PFSK-1 (cell line): ENCODE measurements around the gene DIPK1A.

Source experiments
- FOXP2 ChIP-seq: optimal IDR thresholded peaks from 2 replicates; pipeline ENCODE3; 2011; ENCODE audit warnings: borderline replicate concordance, control low read depth, inconsistent platforms; ENCODE audit not compliant: insufficient read depth; ENCODE audit errors: extremely low read length, extremely low read depth
- POLR2AphosphoS5 ChIP-seq: IDR thresholded peaks from 2 replicates; pipeline ENCODE4 v1.6.1; 2012; ENCODE audit warnings: low read depth, mild to moderate bottlenecking, control low read depth, low read length, moderate library complexity
- REST ChIP-seq, 2 experiments: IDR thresholded peaks; 2 replicates each; pipeline versions ENCODE4 v1.6.1 to v1.8.0; 2011 to 2012; ENCODE audit warnings: low read depth in 2 of 2, low read length in 2 of 2, control low read depth in 1 of 2, inconsistent platforms in 1 of 2, mild to moderate bottlenecking in 1 of 2, moderate library complexity in 1 of 2; ENCODE audit not compliant: insufficient read depth in 1 of 2
- SIN3A ChIP-seq: IDR thresholded peaks from 2 replicates; pipeline ENCODE4 v1.6.1; 2012; ENCODE audit warnings: mild to moderate bottlenecking, low read length, moderate library complexity, borderline replicate concordance; ENCODE audit not compliant: insufficient read depth
- TAF1 ChIP-seq: IDR thresholded peaks from 2 replicates; pipeline ENCODE4 v1.6.1; 2012; ENCODE audit warnings: low read length, control low read depth, borderline replicate concordance; ENCODE audit not compliant: insufficient read depth

DNA sequence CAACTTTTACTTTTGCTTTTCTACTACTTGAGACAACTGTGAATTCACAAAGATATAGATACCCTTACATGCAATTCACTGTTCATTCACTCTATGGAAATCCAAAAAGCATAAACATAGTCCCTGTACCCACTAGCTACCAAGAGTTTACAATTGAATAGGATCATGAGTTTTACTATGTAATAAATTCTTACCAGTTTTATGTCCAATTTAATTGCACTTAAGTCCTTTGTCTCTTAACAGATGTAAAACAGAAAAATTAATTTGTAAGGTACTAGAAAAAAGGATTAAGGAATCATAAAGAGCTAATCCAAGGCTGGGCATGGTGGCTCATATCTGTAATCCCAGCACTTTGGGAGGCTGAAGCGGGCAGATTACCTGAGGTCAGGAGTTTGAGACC lies 24.4 kb downstream of the DIPK1A start:
- TF ChIP-seq TAF1 (no peak), POLR2AphosphoS5 (no peak), SIN3A (no peak), REST (IDR thresholded peaks at IDR 0.05; ENCODE audit: insufficient read depth in 1 of 2, low read depth in 2 of 2, low read length in 2 of 2) (no peak), FOXP2 (no peak)
